ENCODE data around the gene CIROP.
"Not testable (repeated sequence)": the region's sequence is repeated elsewhere in the genome, so short reads cannot be mapped to it uniquely, and the experiment has no call there.

CIROP gene

GRCh38 chr14:23114120-23114458, 9.3 kb upstream of the CIROP start:
- DNase-seq (ENCODE audit: low read depth in 2 of 2) = no peak

- no peak for DNase-seq (ENCODE audit: low read depth in 2 of 2)
These were observed 8.8 kb upstream of the CIROP start for GRCh38 chr14:23113431-23114119.

GRCh38 chr14:23112359-23113178, 7.8 kb upstream of the CIROP start:
- DNase-seq (ENCODE audit: low read depth in 2 of 2) = no peak

- no peak for DNase-seq (ENCODE audit: low read depth in 2 of 2)
These were observed 6.0 kb upstream of the CIROP start for GRCh38 chr14:23110579-23111365.

GRCh38 chr14:23109769-23110168, 5.0 kb upstream of the CIROP start:
- no peak for DNase-seq (ENCODE audit: low read depth in 2 of 2)

GRCh38 chr14:23108169-23108568, 3.4 kb upstream of the CIROP start:
- not testable (repeated sequence) for DNase-seq (ENCODE audit: low read depth in 2 of 2)

- DNase-seq (ENCODE audit: low read depth in 2 of 2) = not testable (repeated sequence)
These were observed 2.8 kb upstream of the CIROP start for GRCh38 chr14:23107620-23108019.

GRCh38 chr14:23106747-23107045, 1.9 kb upstream of the CIROP start:
- no peak for DNase-seq (ENCODE audit: low read depth in 2 of 2)

- no peak for DNase-seq (ENCODE audit: low read depth in 2 of 2)
These were observed 597 bp upstream of the CIROP start for GRCh38 chr14:23105348-23105824.

- DNase-seq (ENCODE audit: low read depth in 2 of 2) = no peak
These were observed 659 bp downstream of the CIROP start for GRCh38 chr14:23104070-23104590.

GRCh38 chr14:23103581-23103980, 1.2 kb downstream of the CIROP start:
- no peak for DNase-seq (ENCODE audit: low read depth in 2 of 2)

GRCh38 chr14:23102801-23103200, 2.0 kb downstream of the CIROP start:
- no peak for DNase-seq (ENCODE audit: low read depth in 2 of 2)

GRCh38 chr14:23101986-23102625, 2.7 kb downstream of the CIROP start:
- DNase-seq (ENCODE audit: low read depth in 2 of 2) = no peak

- DNase-seq (ENCODE audit: low read depth in 2 of 2) = no peak
These were observed 3.4 kb downstream of the CIROP start for GRCh38 chr14:23101213-23101970.

GRCh38 chr14:23099212-23099861, 5.5 kb downstream of the CIROP start:
- no peak for DNase-seq (ENCODE audit: low read depth in 2 of 2)

GRCh38 chr14:23097786-23098185, 7.0 kb downstream of the CIROP start:
- DNase-seq (ENCODE audit: low read depth in 2 of 2) = no peak

- peak in 1 of 2 donors; percentile 99 for DNase-seq (ENCODE audit: low read depth in 2 of 2)
These were observed 9.3 kb downstream of the CIROP start, which contains the start of gene C14orf119 for GRCh38 chr14:23095196-23096108. TSS of gene C14orf119 (plus strand) at chr14:23095505. CDS start at chr14:23097659, 2,154 bp downstream.

- peak; percentile 67 to 99 for DNase-seq (ENCODE audit: low read depth in 2 of 2)
These were observed 10.1 kb downstream of the CIROP start, which contains the start of gene ACIN1 for GRCh38 chr14:23094666-23095195. TSS of gene ACIN1 (minus strand) at chr14:23095136. CDS start at chr14:23095112, 24 bp downstream.

Data from stimulated activated CD4-positive, alpha-beta T cell treated with anti-CD3 and anti-CD28 coated beads, Interleukin-4, amount 100 ng/mL, for 48 hours (primary cell).